Endothelial cell of umbilical vein (primary cell): ENCODE data around the gene ZMAT3.

Experiments used
- EZH2 ChIP-seq: IDR thresholded peaks from 2 replicates; pipeline ENCODE4 v1.6.1; 2012; ENCODE audit warnings: borderline replicate concordance, low read depth, mild to moderate bottlenecking, moderate library complexity, low read length, inconsistent platforms; ENCODE audit not compliant: severe bottlenecking
- POLR2A ChIP-seq: IDR thresholded peaks from 2 replicates; pipeline ENCODE4 v1.6.1; 2012; ENCODE audit warnings: low read depth, mild to moderate bottlenecking, control low read depth, low read length
- TF ChIP-seq, protein P1 (sequence below), 2 donors: IDR thresholded peaks; 1 replicate in 1 of 2; 2 replicates in 1 of 2; pipeline ENCODE4 v1.5.1; 2011; ENCODE audit warnings: low read length in 2 of 2, mild to moderate bottlenecking in 2 of 2, moderate library complexity in 2 of 2, control low read depth in 1 of 2, inconsistent platforms in 1 of 2, low read depth in 1 of 2; ENCODE audit not compliant: insufficient read depth in 1 of 2; ENCODE audit errors: extremely low read depth in 1 of 2
- TF ChIP-seq, protein P2 (sequence below): IDR thresholded peaks from 2 replicates; pipeline ENCODE4 v1.6.1; 2011; ENCODE audit not compliant: insufficient read depth, insufficient read length

DNA sequence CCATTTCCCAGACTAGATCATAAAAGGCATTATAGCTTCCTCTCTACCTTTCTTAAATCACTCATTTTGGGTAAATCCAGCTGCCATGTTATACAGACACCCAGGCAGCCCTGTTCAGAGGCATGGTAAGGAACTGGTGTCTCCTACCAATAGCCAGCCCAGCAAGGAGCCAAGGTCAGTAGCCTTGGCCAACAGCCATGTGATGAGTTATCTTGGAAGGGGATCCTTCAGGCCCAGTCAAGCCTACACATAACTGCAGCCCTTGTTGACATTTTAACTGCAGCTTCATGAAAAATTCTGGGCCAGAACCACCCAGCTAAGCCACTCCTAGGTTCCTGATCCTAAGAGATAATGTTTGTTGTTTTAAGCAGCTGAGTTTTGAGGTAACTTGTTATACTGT is 29.0 kb upstream of the ZMAT3 start:
- TF ChIP-seq, protein P1, sequence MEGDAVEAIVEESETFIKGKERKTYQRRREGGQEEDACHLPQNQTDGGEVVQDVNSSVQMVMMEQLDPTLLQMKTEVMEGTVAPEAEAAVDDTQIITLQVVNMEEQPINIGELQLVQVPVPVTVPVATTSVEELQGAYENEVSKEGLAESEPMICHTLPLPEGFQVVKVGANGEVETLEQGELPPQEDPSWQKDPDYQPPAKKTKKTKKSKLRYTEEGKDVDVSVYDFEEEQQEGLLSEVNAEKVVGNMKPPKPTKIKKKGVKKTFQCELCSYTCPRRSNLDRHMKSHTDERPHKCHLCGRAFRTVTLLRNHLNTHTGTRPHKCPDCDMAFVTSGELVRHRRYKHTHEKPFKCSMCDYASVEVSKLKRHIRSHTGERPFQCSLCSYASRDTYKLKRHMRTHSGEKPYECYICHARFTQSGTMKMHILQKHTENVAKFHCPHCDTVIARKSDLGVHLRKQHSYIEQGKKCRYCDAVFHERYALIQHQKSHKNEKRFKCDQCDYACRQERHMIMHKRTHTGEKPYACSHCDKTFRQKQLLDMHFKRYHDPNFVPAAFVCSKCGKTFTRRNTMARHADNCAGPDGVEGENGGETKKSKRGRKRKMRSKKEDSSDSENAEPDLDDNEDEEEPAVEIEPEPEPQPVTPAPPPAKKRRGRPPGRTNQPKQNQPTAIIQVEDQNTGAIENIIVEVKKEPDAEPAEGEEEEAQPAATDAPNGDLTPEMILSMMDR (IDR thresholded peaks at IDR 0.05; ENCODE audit: extremely low read depth in 1 of 2, insufficient read depth in 1 of 2, low read depth in 1 of 2, low read length in 2 of 2), result no peak
- no peak for TF ChIP-seq POLR2A
- TF ChIP-seq, protein P2, sequence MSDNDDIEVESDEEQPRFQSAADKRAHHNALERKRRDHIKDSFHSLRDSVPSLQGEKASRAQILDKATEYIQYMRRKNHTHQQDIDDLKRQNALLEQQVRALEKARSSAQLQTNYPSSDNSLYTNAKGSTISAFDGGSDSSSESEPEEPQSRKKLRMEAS, result no peak
- TF ChIP-seq EZH2, result no peak
